ENCODE results near the gene AGRN.

DNA sequence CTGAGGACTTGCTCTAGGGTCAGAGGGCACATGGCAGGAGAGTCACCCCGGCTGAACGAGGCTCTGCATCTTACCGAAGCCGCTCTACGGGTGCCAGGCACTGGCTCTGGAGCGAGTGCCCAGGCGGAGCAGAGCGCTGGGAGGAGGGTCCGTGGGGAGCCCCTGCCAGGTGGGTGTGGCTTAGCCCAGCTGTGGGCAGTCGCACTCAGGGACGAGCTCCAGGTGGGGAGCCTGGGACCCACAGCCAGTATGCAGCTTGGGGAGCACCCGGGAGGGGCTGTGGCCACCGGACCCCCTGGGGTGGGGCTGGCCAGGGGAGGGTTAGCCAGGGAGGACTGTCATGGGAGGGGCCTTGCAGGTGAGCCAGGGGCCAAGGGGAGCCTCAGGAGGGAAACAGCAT lies 3.8 kb downstream of the AGRN start:
- TF ChIP-seq CTCF (IDR thresholded peaks at IDR 0.05; ENCODE audit: low read depth, low read length, missing input control) (no peak), FOXA1 (IDR thresholded peaks at IDR 0.05) (no peak), JUND (IDR thresholded peaks at IDR 0.05) (no peak), RAD21 (IDR thresholded peaks at IDR 0.05) (no peak), GABPA (IDR thresholded peaks at IDR 0.05 in 1 of 2, conservative IDR thresholded peaks at IDR 0.05 in 1 of 2) (no peak), ATF3 (IDR thresholded peaks at IDR 0.05) (no peak), REST (IDR thresholded peaks at IDR 0.05) (no peak)
